Testis (tissue), 2 donors: Measurements from ENCODE around the gene LPCAT4.

Experiments used
- POLR2A ChIP-seq: fragments of 450-650 bp; IDR thresholded peaks from one replicate; pipeline ENCODE4 v1.6.1; 2017; ENCODE audit warnings: antibody characterized with exemption, mild to moderate bottlenecking, moderate library complexity
- TF ChIP-seq, protein P1 (sequence below), 3 experiments: fragments of 450-650 bp in 2 of 3; fragments of 200-600 bp in 1 of 3; sonication (generic) in 1 of 3; IDR thresholded peaks; one replicate each; pipeline ENCODE4 v1.5.1; 2016 to 2019; ENCODE audit warnings: antibody characterized with exemption in 3 of 3, mild to moderate bottlenecking in 2 of 3, moderate library complexity in 1 of 3

DNA sequence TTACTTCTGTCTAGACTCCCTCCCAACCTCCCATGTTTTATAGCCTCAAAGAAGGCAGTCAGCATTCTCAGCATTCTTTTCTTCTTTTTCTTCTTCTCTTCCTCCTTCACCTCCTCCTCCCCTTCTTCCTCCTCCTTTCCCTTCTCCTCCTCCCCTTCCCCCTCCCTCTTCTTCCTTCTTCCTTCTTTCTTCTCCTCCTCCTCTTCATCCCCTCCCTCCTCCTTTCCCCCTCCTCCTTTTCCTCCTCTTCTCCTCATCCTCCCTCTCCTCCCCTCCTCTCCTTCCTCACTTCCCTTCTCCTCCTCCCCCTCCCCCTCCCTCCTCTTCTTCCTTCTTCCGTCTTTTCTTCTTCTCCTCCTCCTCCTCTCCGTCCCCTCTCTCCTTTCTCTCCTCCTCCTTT lies 3.6 kb upstream of the LPCAT4 start:
- TF ChIP-seq, protein P1, sequence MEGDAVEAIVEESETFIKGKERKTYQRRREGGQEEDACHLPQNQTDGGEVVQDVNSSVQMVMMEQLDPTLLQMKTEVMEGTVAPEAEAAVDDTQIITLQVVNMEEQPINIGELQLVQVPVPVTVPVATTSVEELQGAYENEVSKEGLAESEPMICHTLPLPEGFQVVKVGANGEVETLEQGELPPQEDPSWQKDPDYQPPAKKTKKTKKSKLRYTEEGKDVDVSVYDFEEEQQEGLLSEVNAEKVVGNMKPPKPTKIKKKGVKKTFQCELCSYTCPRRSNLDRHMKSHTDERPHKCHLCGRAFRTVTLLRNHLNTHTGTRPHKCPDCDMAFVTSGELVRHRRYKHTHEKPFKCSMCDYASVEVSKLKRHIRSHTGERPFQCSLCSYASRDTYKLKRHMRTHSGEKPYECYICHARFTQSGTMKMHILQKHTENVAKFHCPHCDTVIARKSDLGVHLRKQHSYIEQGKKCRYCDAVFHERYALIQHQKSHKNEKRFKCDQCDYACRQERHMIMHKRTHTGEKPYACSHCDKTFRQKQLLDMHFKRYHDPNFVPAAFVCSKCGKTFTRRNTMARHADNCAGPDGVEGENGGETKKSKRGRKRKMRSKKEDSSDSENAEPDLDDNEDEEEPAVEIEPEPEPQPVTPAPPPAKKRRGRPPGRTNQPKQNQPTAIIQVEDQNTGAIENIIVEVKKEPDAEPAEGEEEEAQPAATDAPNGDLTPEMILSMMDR (IDR thresholded peaks at IDR 0.05), result no peak
- TF ChIP-seq POLR2A, result no peak
